ENCODE results near the gene ABT1.

DNA sequence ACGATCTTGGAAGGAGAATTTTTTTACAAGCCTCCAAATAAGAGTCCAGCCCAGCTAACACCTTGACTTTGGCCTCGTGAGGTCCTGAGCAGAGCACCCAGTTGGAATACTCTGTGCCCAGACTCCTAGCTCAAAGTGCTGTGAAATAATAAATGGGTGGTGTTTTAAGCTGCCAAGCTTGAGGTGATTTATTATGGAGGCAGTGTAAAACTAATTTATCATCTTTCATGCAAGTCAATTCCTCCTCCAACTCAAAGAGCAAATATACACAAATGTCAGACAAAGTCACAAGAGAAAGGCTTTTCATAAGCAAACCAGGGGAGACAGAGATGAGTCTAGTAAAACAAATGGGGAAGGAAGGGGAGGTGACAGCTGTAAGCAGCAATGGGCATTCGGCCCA is 12.7 kb downstream of the ABT1 start:
- TF ChIP-seq, protein P1, sequence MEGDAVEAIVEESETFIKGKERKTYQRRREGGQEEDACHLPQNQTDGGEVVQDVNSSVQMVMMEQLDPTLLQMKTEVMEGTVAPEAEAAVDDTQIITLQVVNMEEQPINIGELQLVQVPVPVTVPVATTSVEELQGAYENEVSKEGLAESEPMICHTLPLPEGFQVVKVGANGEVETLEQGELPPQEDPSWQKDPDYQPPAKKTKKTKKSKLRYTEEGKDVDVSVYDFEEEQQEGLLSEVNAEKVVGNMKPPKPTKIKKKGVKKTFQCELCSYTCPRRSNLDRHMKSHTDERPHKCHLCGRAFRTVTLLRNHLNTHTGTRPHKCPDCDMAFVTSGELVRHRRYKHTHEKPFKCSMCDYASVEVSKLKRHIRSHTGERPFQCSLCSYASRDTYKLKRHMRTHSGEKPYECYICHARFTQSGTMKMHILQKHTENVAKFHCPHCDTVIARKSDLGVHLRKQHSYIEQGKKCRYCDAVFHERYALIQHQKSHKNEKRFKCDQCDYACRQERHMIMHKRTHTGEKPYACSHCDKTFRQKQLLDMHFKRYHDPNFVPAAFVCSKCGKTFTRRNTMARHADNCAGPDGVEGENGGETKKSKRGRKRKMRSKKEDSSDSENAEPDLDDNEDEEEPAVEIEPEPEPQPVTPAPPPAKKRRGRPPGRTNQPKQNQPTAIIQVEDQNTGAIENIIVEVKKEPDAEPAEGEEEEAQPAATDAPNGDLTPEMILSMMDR (IDR thresholded peaks at IDR 0.05; ENCODE audit: low read depth, low read length) = no peak
- no peak for TF ChIP-seq EZH2phosphoT487 (IDR thresholded peaks at IDR 0.05; ENCODE audit: low read depth)

Data from OCI-LY3 (cell line).